Right lobe of liver (tissue), 4 donors: Measurements from ENCODE around the gene CACNG4.

ENCODE experiments used
- CTCF ChIP-seq, 4 donors: fragments of 200-600 bp in 3 of 4; fragments of 450-650 bp in 1 of 4; IDR thresholded peaks; one replicate each; pipeline versions ENCODE4 v1.5.1 to v1.8.0; 2016 to 2022; ENCODE audit warnings: antibody characterized with exemption in 4 of 4, mild to moderate bottlenecking in 2 of 4
- POLR2A ChIP-seq: fragments of 450-650 bp; IDR thresholded peaks from one replicate; pipeline ENCODE4 v1.6.1; 2017; ENCODE audit warnings: antibody characterized with exemption, mild to moderate bottlenecking
- donor health status: DM: no; HTN: no; CAD: no.
- donor health status: DM: no; HTN: no; CAD: no.
- donor health status: DM: no; HTN: yes; CAD: no.

- TF ChIP-seq CTCF (IDR thresholded peaks at IDR 0.05) = no peak
- no peak for TF ChIP-seq POLR2A
Measured at GRCh38 chr17:66954632-66955031, 9.9 kb upstream of the CACNG4 start.
